NCI-H2107 (cell line): Measurements from ENCODE around the gene TBCE.
"Not testable (repeated sequence)": the region's sequence is repeated elsewhere in the genome, so short reads cannot be mapped to it uniquely, and the experiment has no call there.

ENCODE experiments used
- DNase-seq: peaks from one replicate; lab custom pipeline; 2025; lab: John Stamatoyannopoulos, UW

Gene TBCE

GRCh38 chr1:235357485-235358373, 9.5 kb upstream of the TBCE start:
- peak; percentile 89 for DNase-seq

GRCh38 chr1:235358899-235359298, 8.3 kb upstream of the TBCE start:
- DNase-seq: no peak

DNA sequence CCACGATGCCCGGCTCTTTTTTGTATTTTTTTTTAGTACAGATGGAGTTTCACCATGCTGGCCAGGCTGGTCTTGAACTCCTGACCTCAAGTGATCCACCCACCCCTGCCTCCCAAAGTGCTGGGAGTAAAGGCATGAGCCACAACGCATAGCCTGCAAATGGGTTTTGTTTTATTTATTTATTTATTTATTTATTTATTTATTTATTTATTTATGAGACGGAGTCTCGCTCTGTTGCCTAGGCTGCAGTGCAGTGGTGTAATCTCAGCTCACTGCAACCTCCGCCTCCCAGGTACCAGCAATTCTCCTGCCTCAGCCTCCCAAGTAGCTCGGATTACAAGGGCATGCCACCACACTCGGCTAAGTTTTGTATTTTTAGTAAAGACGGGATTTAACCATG, 3.0 kb upstream of the TBCE start:
- not testable (repeated sequence) for DNase-seq

DNA sequence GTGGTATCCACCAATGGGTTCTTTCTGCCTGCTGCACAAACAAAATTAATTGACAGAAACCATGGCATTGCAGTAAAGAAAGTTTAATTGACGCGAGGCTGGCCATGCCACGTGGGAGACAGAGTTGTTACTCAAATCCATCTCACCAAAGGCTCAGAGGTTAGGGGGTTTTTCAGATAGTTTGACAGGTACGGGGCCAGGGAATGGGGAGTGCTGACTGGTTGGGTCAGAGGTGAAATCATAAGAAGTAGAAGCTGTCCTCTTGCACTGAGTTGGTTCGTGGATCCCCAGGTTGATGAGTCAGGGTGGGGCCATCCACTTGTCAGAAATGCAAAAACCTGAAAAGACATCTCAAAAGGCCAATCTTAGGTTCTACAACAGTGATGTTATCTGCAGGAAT, 941 bp upstream of the TBCE start:
- no peak for DNase-seq

- DNase-seq: no peak
Observed at GRCh38 chr1:235368428-235368827, 1.2 kb downstream of the TBCE start.

DNA sequence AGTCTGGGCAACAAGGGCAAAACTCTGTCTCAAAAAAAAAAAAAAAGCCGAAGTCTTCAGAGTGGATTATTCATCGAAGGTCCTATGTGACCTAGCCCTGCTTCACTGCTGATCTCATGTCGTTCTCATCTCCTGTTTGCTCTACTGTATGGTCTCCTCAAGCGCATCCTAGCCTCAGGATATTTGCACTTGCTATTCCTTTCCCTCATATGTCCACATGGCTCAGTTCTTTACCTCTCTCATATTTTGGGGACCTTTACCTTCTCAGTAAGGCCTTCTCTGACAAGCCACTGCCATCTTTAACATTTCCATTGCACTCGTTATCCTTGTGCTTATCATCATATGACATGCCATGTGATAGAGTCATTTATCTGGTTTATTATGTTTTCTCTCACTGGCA, 2.6 kb downstream of the TBCE start:
- DNase-seq: no peak

DNA sequence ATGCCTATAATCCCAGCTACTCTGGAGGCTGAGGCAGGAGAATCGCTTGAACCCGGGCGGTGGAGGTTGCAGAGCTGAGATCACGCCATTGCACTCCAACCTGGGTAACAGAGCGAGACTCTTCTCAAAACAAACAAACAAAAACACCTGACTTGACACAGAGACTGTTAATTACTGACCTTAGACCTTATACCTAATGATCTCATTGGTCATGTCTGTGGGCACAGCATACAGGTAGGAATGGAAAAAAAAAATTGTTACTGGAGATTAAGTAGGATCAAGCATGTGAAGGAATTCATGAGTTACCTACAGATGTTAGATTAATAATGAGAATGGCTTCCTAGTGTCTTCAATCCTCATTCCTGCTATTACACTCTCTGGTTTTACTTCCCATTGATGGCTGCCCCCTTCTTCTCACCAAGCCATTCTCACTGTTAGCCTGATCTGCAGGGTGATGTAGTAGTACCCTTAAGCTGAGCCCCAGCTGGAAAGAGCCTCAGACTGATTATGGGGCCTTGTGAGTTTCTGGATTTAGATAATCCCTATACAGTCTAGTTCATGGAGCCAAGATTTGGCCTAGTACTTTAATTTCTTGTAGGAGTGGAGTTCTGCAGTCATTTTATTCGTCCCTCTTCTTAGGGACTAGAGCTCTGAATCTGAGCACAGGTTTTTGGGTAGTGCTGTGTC, 8.8 kb downstream of the TBCE start:
- no peak for DNase-seq

- DNase-seq: not testable (repeated sequence)
Observed at GRCh38 chr1:235378134-235378735, 11.0 kb downstream of the TBCE start.

GRCh38 chr1:235381955-235382739, 14.9 kb downstream of the TBCE start:
- DNase-seq: not testable (repeated sequence)

- DNase-seq: not testable (repeated sequence)
Observed at GRCh38 chr1:235385633-235386032, 18.4 kb downstream of the TBCE start.

GRCh38 chr1:235391874-235392273, 24.6 kb downstream of the TBCE start:
- DNase-seq: no peak

- DNase-seq: no peak
Observed at GRCh38 chr1:235397733-235398132, 30.5 kb downstream of the TBCE start.

DNA sequence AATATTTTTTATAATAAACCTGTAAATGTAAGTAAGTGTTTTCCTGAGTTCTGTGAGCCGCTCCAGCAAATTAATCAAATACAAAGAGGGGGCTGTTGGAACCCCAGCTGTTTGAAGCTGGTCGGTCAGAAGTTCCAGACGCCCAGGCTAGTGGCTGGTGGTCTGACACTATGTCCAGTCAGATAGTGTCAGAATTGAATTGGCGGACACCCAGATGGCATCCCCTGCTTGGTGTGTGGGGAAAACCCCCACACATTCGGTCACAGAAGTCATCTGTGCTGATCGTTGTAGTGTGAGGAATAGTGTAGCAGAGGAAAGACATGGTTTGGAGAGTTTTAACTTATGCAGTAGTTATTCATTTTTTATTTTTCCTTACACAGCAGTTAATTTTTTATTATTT, 32.4 kb downstream of the TBCE start:
- DNase-seq: no peak

DNA sequence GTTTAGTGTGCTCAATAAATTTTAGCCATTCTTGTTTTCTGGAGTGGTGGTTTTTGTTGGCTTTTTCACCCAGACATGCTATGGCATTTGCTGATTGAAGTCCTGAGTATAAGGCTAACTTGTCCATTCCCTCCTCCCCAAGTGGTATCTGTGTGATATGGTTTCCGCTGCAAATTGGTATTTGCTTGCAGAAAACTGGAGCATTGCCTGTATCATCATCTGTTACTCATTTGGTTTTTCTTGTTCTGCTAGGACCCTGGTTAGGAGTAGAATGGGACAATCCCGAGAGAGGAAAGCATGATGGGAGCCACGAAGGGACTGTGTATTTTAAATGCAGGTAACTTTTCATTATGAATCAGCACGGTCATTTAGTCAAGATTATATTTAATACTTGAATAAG, 34.0 kb downstream of the TBCE start:
- no peak for DNase-seq

- no peak for DNase-seq
Observed at GRCh38 chr1:235402457-235403200, 35.4 kb downstream of the TBCE start.

DNA sequence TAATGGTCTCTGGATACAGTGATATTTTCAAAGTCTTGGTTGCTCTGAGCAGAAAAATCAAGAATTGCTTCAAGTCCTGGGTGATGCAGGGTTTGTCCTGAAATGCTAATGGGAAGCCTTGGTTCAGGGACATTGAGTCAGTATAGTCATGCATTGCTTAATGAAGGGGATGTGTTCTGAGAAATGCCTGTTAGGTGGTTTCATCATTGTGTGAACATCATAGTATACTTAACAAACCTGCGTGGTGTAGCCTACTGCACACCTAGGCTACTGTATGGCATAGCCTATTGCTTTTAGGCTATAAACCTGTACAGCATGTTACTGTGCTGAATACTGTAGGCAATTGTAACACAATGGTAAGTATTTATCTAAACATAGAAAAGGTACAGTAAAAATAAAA, 36.4 kb downstream of the TBCE start:
- DNase-seq: no peak

DNA sequence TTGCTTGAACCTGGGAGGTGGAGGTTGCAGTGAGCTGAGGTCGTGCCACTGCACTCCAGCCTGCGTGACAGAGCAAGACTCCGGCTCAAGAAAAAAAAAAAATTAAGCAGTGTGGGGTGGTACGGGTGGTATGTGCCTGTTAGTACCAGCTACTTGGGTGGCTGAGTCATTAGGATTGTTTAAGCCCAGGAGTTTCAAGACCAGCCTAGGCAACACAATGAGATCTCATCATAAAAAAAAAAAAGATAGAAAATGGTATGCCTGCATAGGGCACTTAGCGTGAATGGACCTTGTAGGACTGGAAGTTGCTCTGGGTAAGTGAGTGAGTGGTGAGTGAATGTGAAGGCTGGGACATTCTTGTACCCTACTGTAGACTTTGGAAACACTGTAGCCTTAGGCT, 37.0 kb downstream of the TBCE start:
- DNase-seq: no peak

DNA sequence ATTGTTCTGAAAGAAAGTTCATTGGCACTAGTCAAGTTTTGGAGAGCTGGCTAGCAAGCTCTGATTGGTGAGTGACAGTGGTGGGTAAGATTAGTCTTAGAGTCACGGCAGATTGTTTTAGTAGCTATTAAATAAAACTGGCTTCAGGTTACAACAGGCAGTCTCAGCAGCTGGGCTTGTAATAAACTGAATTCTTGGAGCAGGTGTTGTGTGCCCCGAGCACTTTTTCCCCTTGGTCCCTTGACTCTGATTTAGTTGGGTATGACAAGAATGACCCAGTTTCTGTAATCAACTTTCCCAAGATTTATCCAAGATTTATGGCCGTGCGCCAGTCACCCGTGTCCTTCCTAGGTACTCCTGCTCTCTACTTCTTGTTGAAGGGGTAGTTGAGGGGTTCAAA, 40.2 kb downstream of the TBCE start:
- DNase-seq: no peak

GRCh38 chr1:235408503-235408960, 41.3 kb downstream of the TBCE start:
- DNase-seq: no peak

DNA sequence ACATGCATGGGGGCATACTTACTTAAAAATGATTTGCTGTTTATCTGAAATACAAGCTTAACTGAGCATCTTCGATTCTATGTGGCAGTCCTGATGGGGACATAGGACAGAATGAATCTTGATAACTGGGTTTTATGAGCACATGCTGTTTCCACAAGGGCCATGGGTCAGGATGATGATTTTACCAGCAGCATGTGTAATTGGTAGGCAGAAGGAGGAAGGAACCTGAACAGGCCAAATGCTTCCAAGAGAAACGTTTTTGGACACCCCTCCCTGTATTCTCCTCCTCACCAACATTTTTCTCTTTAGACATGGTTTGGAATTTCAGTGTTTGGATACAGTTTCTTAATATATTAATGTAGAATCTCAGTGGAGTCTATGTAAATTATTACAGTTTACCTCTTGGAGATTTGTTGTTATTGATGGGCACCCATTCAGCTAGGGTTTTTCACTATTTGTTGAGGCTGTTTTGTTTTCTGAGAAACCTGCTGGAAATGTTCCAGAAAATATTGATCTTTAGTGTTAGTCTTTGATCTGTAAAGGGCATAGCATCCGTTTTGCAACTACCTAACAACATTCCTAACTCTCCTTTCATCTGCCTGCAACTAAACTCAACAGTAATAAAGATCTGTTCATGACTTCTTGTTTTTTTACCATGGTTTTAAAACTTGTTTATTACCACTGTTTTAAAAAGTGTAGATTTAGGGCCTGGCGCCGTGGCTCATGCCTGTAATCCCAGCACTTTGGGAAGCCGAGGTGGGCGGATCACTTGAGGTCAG, 42.0 kb downstream of the TBCE start:
- DNase-seq: no peak

DNA sequence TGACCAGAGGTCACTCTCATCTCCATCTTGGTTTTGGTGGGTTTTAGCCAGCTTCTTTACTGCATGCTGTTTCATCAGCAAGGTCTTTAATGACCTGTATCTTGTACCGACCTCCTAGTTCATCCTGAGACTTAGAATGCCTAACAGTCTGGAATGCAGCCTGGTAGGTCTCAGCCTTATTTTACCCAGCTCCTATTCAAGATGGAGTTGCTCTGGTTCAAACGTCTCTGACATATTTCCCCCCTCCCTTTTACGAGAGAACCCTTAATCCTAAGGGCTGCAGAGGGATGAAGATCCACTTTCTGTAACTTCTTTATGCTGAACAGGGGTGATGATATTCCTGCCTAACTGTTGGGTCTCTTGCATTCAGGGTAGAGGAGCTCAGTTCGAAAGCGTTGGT, 43.2 kb downstream of the TBCE start:
- DNase-seq: no peak
